Tibial nerve (tissue), 4 donors: Measurements from ENCODE around the gene ZBTB16. TPM values are rescaled to one million over a fixed set of nuclear protein-coding genes. Genes with fewer than 3 reads are reported as not detected.

Experiments
- DNase-seq, 2 donors: peaks; one replicate each; pipeline ENCODE4 v3.0.0-alpha.2; 2019; ENCODE audit warnings: low spot score in 2 of 2
- H3K27ac ChIP-seq, 4 donors: fragments of 200-600 bp; sonication (generic) in 3 of 4; one replicate each; pipeline ENCODE4 v1.5.1; 2017 to 2019; ENCODE audit warnings: mild to moderate bottlenecking in 1 of 4
- H3K27me3 ChIP-seq, 2 donors: fragments of 200-600 bp; sonication (generic) in 1 of 2; one replicate each; pipeline versions ENCODE4 v1.5.1 to v1.6.0; 2017 to 2019
- H3K36me3 ChIP-seq, 3 donors: fragments of 200-600 bp; sonication (generic); one replicate each; pipeline ENCODE4 v1.5.1; 2018 to 2019
- H3K4me1 ChIP-seq, 4 donors: fragments of 200-600 bp; sonication (generic) in 3 of 4; one replicate each; pipeline ENCODE4 v1.5.1; 2017 to 2019
- H3K4me3 ChIP-seq, 4 donors: fragments of 200-600 bp; sonication (generic) in 3 of 4; one replicate each; pipeline ENCODE4 v1.5.1; 2017 to 2019; ENCODE audit warnings: mild to moderate bottlenecking in 1 of 4, moderate library complexity in 1 of 4
- H3K9me3 ChIP-seq, 4 donors: fragments of 200-600 bp; sonication (generic) in 3 of 4; one replicate each; pipeline ENCODE4 v1.5.1; 2017 to 2019
- EP300 ChIP-seq, 2 donors: sonication (generic); formaldehyde crosslinking; IDR thresholded peaks; one replicate each; pipeline ENCODE4 v1.6.1; 2017; ENCODE audit warnings: antibody characterized with exemption in 2 of 2, mild to moderate bottlenecking in 1 of 2
- POLR2A ChIP-seq, 2 donors: fragments of 450-650 bp; IDR thresholded peaks; one replicate each; pipeline ENCODE4 v1.6.1; 2017; ENCODE audit warnings: antibody characterized with exemption in 2 of 2, mild to moderate bottlenecking in 2 of 2, moderate library complexity in 2 of 2
- WGBS, 2 donors: methylation state at CpG; one replicate each; pipeline ENCODE4 v1.1.5; 2018; 5-methylcytosine and 5-hydroxymethylcytosine counted together
- total RNA-seq, 4 donors: library from RNA; depleted of rRNA; stranded (reverse); fragments of >200 nt; gene quantifications; one replicate each; pipeline ENCODE4 v1.1.0, GENCODE V29; 2016
- TF ChIP-seq, protein P1 (sequence below), 5 experiments: fragments of 200-600 bp in 3 of 5; fragments of 450-650 bp in 2 of 5; sonication (generic) in 3 of 5; IDR thresholded peaks; one replicate each; pipeline ENCODE4 v1.5.1; 2016 to 2019; ENCODE audit warnings: antibody characterized with exemption in 5 of 5, mild to moderate bottlenecking in 3 of 5, moderate library complexity in 2 of 5

The ZBTB16 gene
- total RNA-seq, 4 donors from 2014 or later = 405 to 756 (median 580) TPM

DNA sequence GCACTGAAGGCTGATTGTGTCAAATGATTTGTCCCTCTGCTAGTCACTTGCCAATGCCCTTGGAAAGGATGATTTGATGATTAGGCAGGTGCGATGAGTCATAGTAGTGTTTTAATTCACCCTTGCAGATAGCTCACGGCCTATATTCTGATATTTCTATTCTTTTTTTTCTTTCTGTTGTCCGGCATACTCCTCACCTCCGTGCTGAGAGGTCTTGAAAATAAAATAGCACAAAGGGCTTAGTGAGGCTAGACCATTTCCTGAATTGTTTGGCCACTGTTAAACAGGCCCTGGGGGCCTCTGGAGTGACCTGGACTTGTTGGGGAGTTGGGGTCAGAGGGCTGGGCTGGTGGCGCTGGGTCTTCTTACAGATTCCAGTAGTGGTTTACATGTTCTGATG, 99.8 kb downstream of the ZBTB16 start:
- Histone ChIP-seq H3K36me3 (peaks cover 0 to 26% (median 6%) of the 10 kb centered on the region in 3 donors), H3K27me3 (no peaks in the 10 kb centered on the region), H3K27ac (peak overlapping the region; percentile 95 to 99 (median 97)), H3K4me1 (peaks cover 9 to 94% (median 91%) of the 10 kb centered on the region in 4 donors), H3K4me3 (no peak overlapping the region), H3K9me3 (no peaks in the 10 kb centered on the region)
- TF ChIP-seq, protein P1, sequence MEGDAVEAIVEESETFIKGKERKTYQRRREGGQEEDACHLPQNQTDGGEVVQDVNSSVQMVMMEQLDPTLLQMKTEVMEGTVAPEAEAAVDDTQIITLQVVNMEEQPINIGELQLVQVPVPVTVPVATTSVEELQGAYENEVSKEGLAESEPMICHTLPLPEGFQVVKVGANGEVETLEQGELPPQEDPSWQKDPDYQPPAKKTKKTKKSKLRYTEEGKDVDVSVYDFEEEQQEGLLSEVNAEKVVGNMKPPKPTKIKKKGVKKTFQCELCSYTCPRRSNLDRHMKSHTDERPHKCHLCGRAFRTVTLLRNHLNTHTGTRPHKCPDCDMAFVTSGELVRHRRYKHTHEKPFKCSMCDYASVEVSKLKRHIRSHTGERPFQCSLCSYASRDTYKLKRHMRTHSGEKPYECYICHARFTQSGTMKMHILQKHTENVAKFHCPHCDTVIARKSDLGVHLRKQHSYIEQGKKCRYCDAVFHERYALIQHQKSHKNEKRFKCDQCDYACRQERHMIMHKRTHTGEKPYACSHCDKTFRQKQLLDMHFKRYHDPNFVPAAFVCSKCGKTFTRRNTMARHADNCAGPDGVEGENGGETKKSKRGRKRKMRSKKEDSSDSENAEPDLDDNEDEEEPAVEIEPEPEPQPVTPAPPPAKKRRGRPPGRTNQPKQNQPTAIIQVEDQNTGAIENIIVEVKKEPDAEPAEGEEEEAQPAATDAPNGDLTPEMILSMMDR (IDR thresholded peaks at IDR 0.05) = no peak
- no peak for TF ChIP-seq POLR2A (IDR thresholded peaks at IDR 0.05)
- TF ChIP-seq EP300 (IDR thresholded peaks at IDR 0.05) = no peak
- peak in 1 of 2 donors; percentile 13 for DNase-seq
- 44 to 50% methylated on average over 5 of the region's 5 CpGs for WGBS, 2 donors

DNA sequence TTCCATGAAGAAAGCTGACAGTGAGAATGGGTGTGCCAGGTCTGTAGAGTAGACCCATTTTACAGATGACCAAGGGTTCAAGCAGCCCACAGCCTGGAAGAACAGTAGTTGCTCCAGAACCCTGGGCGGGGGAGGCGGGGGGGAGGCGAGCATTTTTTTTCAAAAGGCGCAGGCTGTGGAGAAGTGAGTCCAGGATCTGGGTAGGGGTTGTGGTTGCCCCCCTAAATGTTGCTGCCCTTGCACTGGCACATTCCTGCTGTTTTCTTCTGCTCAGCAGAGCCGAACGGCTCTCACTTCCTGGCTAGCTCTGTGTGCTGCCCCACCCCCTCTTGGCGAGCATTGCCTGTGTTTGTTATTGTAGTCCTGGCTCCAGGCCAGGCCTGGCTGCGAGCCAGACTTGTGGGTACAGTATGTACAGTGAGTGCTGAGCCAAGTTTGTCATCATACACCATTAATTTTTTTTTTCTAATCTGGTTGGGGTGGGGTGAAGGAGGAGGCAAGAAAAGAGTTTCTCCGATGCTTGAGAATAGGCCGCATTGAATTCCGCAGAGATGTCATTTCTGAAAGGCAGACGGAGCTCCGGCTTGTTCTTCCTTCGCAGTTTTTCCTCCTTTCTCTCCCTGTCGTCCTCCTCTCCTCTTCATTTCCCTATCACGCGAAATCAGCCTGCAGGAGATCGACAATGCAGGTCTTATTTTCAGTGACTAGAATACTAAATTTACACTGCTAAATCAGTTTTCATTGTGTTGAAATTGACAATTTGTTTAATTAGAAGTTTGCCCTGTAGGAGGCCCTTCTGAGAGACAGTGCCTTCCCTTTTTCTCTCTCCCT, 100.5 kb downstream of the ZBTB16 start:
- TF ChIP-seq, protein P1 (IDR thresholded peaks at IDR 0.05) = peak in 1 of 5 experiments; percentile 12
- TF ChIP-seq EP300 (IDR thresholded peaks at IDR 0.05) (peak; percentile 100), POLR2A (IDR thresholded peaks at IDR 0.05) (peak; percentile 7 to 73)
- no peaks in the 10 kb centered on the region for H3K27me3 ChIP-seq
- H3K4me3 ChIP-seq = peak overlapping the region; percentile 7 to 38 (median 23)
- H3K27ac ChIP-seq = peak overlapping the region; percentile 95 to 99 (median 97)
- DNase-seq = peak; percentile 100
- peaks cover 16 to 96% (median 93%) of the 10 kb centered on the region in 4 donors for H3K4me1 ChIP-seq
- WGBS, 2 donors = 2 to 4% methylated on average over 18 of the region's 18 CpGs
- no peaks in the 10 kb centered on the region for H3K9me3 ChIP-seq
- peaks cover 0 to 26% (median 6%) of the 10 kb centered on the region in 3 donors for H3K36me3 ChIP-seq

DNA sequence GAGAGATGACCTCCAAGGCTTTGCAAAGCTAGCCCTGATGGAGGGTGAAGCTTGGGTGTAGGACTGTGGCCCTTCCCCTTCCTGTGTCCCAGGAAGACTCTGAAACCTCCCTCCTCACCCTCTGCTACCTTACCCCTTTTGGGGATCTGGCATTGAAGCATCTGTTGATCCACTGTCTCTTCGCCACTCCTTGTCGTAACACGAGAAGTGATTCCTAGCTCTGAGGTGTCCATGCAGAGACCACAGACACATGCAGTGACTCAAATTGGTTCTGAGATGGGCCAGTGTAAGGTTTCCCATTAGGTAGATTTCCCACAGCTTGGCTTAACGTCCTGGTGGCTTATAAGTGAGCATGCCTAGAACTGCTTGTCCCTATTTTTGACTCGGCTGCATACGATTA, 101.4 kb downstream of the ZBTB16 start:
- H3K4me3 ChIP-seq = peak overlapping the region in 1 of 4 donors; percentile 38
- 93 to 94% methylated on average over 6 of the region's 6 CpGs for WGBS, 2 donors
- H3K9me3 ChIP-seq = no peaks in the 10 kb centered on the region
- DNase-seq = no peak
- TF ChIP-seq, protein P1 (IDR thresholded peaks at IDR 0.05) = no peak
- TF ChIP-seq POLR2A (IDR thresholded peaks at IDR 0.05) = no peak
- TF ChIP-seq EP300 (IDR thresholded peaks at IDR 0.05) = no peak
- H3K27ac ChIP-seq = peak overlapping the region; percentile 94 to 99 (median 96)
- H3K27me3 ChIP-seq = no peaks in the 10 kb centered on the region
- peaks cover 23 to 96% (median 94%) of the 10 kb centered on the region in 4 donors for H3K4me1 ChIP-seq
- H3K36me3 ChIP-seq = peaks cover 0 to 25% (median 6%) of the 10 kb centered on the region in 3 donors

DNA sequence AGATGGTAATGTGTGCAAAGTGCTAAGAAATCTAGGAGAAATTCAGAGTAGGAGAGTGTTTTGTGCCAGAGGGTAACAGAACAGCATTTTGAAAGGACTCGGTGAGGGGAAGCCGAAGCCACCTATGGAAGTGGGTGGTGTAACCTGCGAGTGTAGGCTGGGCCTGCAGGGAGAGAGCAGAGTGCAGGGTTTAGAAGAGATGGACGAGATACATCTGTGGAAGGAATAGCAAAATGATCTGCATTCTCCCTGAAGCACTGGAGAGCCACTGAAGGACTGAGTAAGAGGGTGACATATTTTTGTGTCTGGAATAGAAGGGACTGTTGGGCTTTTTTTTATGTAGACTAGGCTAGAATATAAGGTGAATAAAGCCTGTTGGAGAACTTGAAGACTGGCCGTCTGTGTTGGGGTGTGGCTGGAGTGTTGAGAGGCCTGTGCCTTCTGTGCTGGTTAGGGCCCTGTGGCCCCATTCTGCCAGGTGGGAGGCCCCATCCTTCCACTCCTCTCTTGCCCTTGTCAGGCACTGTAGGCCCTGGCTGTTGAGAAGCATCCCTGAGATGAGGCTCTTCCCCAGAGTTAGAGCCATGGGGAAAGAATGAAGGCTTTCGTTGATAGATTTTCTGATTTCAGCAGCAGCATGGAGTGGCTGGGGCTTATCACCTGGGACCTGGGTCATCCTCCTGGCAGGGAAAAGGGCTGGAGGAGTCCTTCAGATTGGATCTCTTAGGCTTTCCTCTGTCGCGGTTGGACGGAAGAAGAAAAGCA, 102.2 kb downstream of the ZBTB16 start:
- Histone ChIP-seq H3K36me3 (peaks cover 0 to 17% (median 4%) of the 10 kb centered on the region in 3 donors), H3K4me1 (peaks cover 23 to 96% (median 94%) of the 10 kb centered on the region in 4 donors), H3K9me3 (no peaks in the 10 kb centered on the region), H3K27me3 (no peaks in the 10 kb centered on the region), H3K4me3 (no peak overlapping the region), H3K27ac (peak overlapping the region; percentile 94 to 99 (median 96))
- DNase-seq = no peak
- TF ChIP-seq EP300 (IDR thresholded peaks at IDR 0.05) (no peak), POLR2A (IDR thresholded peaks at IDR 0.05) (no peak)
- TF ChIP-seq, protein P1 (IDR thresholded peaks at IDR 0.05) = no peak
- WGBS, 2 donors = 88% methylated on average over 9 of the region's 9 CpGs
